H1 (cell line): Measurements from ENCODE around the gene BNC2. TPM values are rescaled to one million over a fixed set of nuclear protein-coding genes. Genes with fewer than 3 reads are reported as not detected.

Experiments used
- CTCF ChIA-PET: fragments of 300-600 bp; sonication (Branson Sonifier 250); formaldehyde crosslinking; loops from one replicate; lab custom pipeline; 2021; ENCODE audit not compliant: partially characterized antibody; lab: Charles Lee
- POLR2A ChIA-PET: fragments of 300-600 bp; sonication (Branson Sonifier 250); formaldehyde crosslinking; loops from one replicate; lab custom pipeline; 2021; ENCODE audit warnings: inconsistent platforms; ENCODE audit not compliant: partially characterized antibody; lab: Charles Lee
- DNase-seq, 2 experiments: peaks; one replicate each; pipeline versions ENCODE4 v3.0.0 to v3.0.0-alpha.2; 2010 to 2022; ENCODE audit warnings: low spot score in 2 of 2, low read depth in 1 of 2, mixed read lengths in 1 of 2
- FAIRE-seq: peaks from 2 replicates; lab custom pipeline; 2011; peaks lifted over from hg19 to GRCh38; lab: Jason Lieb, UNC
- H2AFZ ChIP-seq: 2 replicates; pipeline ENCODE4 v1.8.1; 2012; ENCODE audit warnings: low read length, inconsistent platforms
- H2AK5ac ChIP-seq: 2 replicates; pipeline ENCODE4 v1.6.1; 2013; ENCODE audit warnings: low read depth, low read length
- H2BK120ac ChIP-seq: replicated peaks from 2 replicates; pipeline ENCODE3; 2013; ENCODE audit warnings: low read depth, low read length, inconsistent platforms
- H2BK12ac ChIP-seq: 2 replicates; pipeline ENCODE4 v1.6.1; 2013; ENCODE audit warnings: low read depth, low read length
- H2BK15ac ChIP-seq: 2 replicates; pipeline ENCODE4 v1.6.1; 2013; ENCODE audit warnings: low read length
- H2BK20ac ChIP-seq: 2 replicates; pipeline ENCODE4 v1.6.1; 2013; ENCODE audit warnings: low read length
- H2BK5ac ChIP-seq: 2 replicates; pipeline ENCODE4 v1.6.1; 2013; ENCODE audit warnings: low read depth, low read length
- H3K14ac ChIP-seq: 2 replicates; pipeline ENCODE4 v1.6.1; 2013; ENCODE audit warnings: inconsistent platforms; ENCODE audit not compliant: insufficient read length
- H3K18ac ChIP-seq: 2 replicates; pipeline ENCODE4 v1.6.1; 2013; ENCODE audit warnings: low read length; ENCODE audit errors: extremely low read depth
- H3K23ac ChIP-seq: 2 replicates; pipeline ENCODE4 v1.6.1; 2013; ENCODE audit warnings: inconsistent platforms; ENCODE audit not compliant: insufficient read length
- H3K23me2 ChIP-seq: 2 replicates; pipeline ENCODE4 v1.6.1; 2013; ENCODE audit warnings: low read depth, low read length
- H3K27ac ChIP-seq: 2 replicates; pipeline ENCODE4 v1.6.1; 2011; ENCODE audit warnings: low read depth, low read length, inconsistent platforms
- H3K27me3 ChIP-seq, 4 experiments: replicated peaks in 1 of 4; 1 replicate in 1 of 4; 2 replicates in 3 of 4; pipeline versions ENCODE4 v1.6.1 to v1.8.1; 2011 to 2013; ENCODE audit warnings: low read length in 3 of 4, mild to moderate bottlenecking in 3 of 4, inconsistent platforms in 2 of 4, mixed read lengths in 2 of 4, moderate library complexity in 1 of 4; ENCODE audit not compliant: control insufficient read depth in 3 of 4, insufficient read depth in 3 of 4; ENCODE audit errors: extremely low read depth in 1 of 4
- H3K36me3 ChIP-seq, 4 experiments: 2 replicates each; pipeline versions ENCODE4 v1.6.1 to v1.8.1; 2011 to 2013; ENCODE audit warnings: mild to moderate bottlenecking in 4 of 4, low read length in 3 of 4, moderate library complexity in 2 of 4, control low read depth in 1 of 4, inconsistent platforms in 1 of 4; ENCODE audit not compliant: insufficient read depth in 4 of 4, control insufficient read depth in 2 of 4
- H3K4ac ChIP-seq: replicated peaks from 2 replicates; pipeline ENCODE3; 2013; ENCODE audit warnings: low read length, low read depth, mixed read lengths, inconsistent platforms; ENCODE audit not compliant: insufficient read length
- H3K4me1 ChIP-seq, 4 experiments: replicated peaks in 1 of 4; 1 replicate in 1 of 4; 2 replicates in 3 of 4; pipeline versions ENCODE4 v1.6.1 to v1.8.1; 2011 to 2013; ENCODE audit warnings: low read length in 3 of 4, inconsistent platforms in 2 of 4, mixed read lengths in 1 of 4; ENCODE audit not compliant: insufficient read depth in 4 of 4, control insufficient read depth in 3 of 4
- H3K4me2 ChIP-seq, 2 experiments: 2 replicates each; pipeline versions ENCODE4 v1.6.1 to v1.8.1; 2011 to 2013; ENCODE audit warnings: low read depth in 2 of 2, low read length in 2 of 2, control low read depth in 1 of 2, inconsistent platforms in 1 of 2, mild to moderate bottlenecking in 1 of 2; ENCODE audit not compliant: insufficient read depth in 1 of 2
- H3K4me3 ChIP-seq, 4 experiments: fragments of 200-600, 300-600 bp in 1 of 4; sonication (generic), shearing (Covaris generic), sonication (Bioruptor Twin) in 1 of 4; 2 replicates each; pipeline versions ENCODE4 v1.5.1 to v1.8.1; 2011 to 2016; ENCODE audit warnings: low read length in 4 of 4, low read depth in 3 of 4, control low read depth in 2 of 4, inconsistent platforms in 2 of 4, mild to moderate bottlenecking in 2 of 4, mixed read lengths in 1 of 4, moderate library complexity in 1 of 4; ENCODE audit not compliant: insufficient read depth in 2 of 4; ENCODE audit errors: extremely low read depth in 1 of 4
- H3K56ac ChIP-seq: replicated peaks from 2 replicates; pipeline ENCODE3; 2013; ENCODE audit warnings: low read depth, mild to moderate bottlenecking, mixed read lengths, low read length, inconsistent platforms; ENCODE audit not compliant: insufficient read length
- H3K79me1 ChIP-seq: 2 replicates; pipeline ENCODE4 v1.6.1; 2013; ENCODE audit warnings: low read depth, low read length, control low read depth
- H3K79me2 ChIP-seq, 2 experiments: 2 replicates each; pipeline versions ENCODE4 v1.6.1 to v1.8.1; 2012 to 2013; ENCODE audit warnings: low read length in 2 of 2, mild to moderate bottlenecking in 2 of 2, inconsistent platforms in 1 of 2; ENCODE audit not compliant: insufficient read depth in 2 of 2, control insufficient read depth in 1 of 2
- H3K9ac ChIP-seq, 4 experiments: replicated peaks in 1 of 4; 1 replicate in 1 of 4; 2 replicates in 3 of 4; pipeline versions ENCODE4 v1.6.1 to v1.8.1; 2011 to 2013; ENCODE audit warnings: low read depth in 3 of 4, low read length in 3 of 4, control low read depth in 2 of 4, mild to moderate bottlenecking in 2 of 4, moderate library complexity in 2 of 4, inconsistent platforms in 1 of 4; ENCODE audit errors: extremely low read depth in 1 of 4
- H3K9me3 ChIP-seq, 2 experiments: 2 replicates each; pipeline versions ENCODE4 v1.6.1 to v1.8.1; 2012 to 2013; ENCODE audit warnings: mild to moderate bottlenecking in 2 of 2, moderate library complexity in 2 of 2, control low read depth in 1 of 2, inconsistent platforms in 1 of 2, low read depth in 1 of 2, low read length in 1 of 2, mixed read lengths in 1 of 2; ENCODE audit not compliant: insufficient read depth in 2 of 2
- H4K20me1 ChIP-seq, 2 experiments: replicated peaks in 1 of 2; 2 replicates each; pipeline versions ENCODE3 to v1.8.1; 2011 to 2013; ENCODE audit warnings: inconsistent platforms in 2 of 2, low read length in 2 of 2, mild to moderate bottlenecking in 1 of 2; ENCODE audit not compliant: insufficient read depth in 2 of 2, control insufficient read depth in 1 of 2
- H4K5ac ChIP-seq: 2 replicates; pipeline ENCODE4 v1.6.1; 2013; ENCODE audit warnings: low read length, low read depth, mixed read lengths, inconsistent platforms; ENCODE audit not compliant: insufficient read length
- H4K8ac ChIP-seq: 2 replicates; pipeline ENCODE4 v1.8.0; 2013; ENCODE audit warnings: mild to moderate bottlenecking, moderate library complexity, low read length, inconsistent platforms; ENCODE audit not compliant: insufficient read depth; ENCODE audit errors: extremely low read depth
- H4K91ac ChIP-seq: replicated peaks from 2 replicates; pipeline ENCODE3; 2013; ENCODE audit warnings: low read length, mixed read lengths, inconsistent platforms; ENCODE audit not compliant: insufficient read length
- BCL11A ChIP-seq, 2 experiments: IDR thresholded peaks; one replicate each; pipeline ENCODE4 v1.6.1; 2011; ENCODE audit warnings: low read depth in 2 of 2, low read length in 2 of 2, mild to moderate bottlenecking in 2 of 2
- CHD2 ChIP-seq: IDR thresholded peaks from 2 replicates; pipeline ENCODE4 v1.6.1; 2012; ENCODE audit warnings: low read length, improper control_type of control experiment
- EGR1 ChIP-seq: IDR thresholded peaks from 2 replicates; pipeline ENCODE4 v1.6.1; 2011; ENCODE audit warnings: low read depth, low read length, borderline replicate concordance
- FOSL1 ChIP-seq: IDR thresholded peaks from 2 replicates; pipeline ENCODE4 v1.6.1; 2011; ENCODE audit warnings: mild to moderate bottlenecking, low read depth, low read length, moderate library complexity; ENCODE audit not compliant: insufficient read depth
- HDAC2 ChIP-seq, 2 experiments: fragments of 300-600 bp in 1 of 2; sonication (generic) in 1 of 2; IDR thresholded peaks; 2 replicates each; pipeline ENCODE4 v1.6.1; 2011 to 2012; ENCODE audit warnings: low read depth in 2 of 2, low read length in 2 of 2, mild to moderate bottlenecking in 2 of 2, moderate library complexity in 2 of 2, borderline replicate concordance in 1 of 2, inconsistent platforms in 1 of 2
- JUN ChIP-seq: IDR thresholded peaks from 2 replicates; pipeline ENCODE4 v1.6.1; 2011; ENCODE audit warnings: low read depth, mild to moderate bottlenecking, improper control_type of control experiment, low read length
- RNF2 ChIP-seq: fragments of 200-900, 300-1000 bp; sonication (generic); IDR thresholded peaks from 2 replicates; pipeline ENCODE4 v1.7.1; 2016; ENCODE audit warnings: borderline replicate concordance, low read depth, mild to moderate bottlenecking, antibody characterized with exemption, low read length; ENCODE audit not compliant: poor library complexity, severe bottlenecking; ENCODE audit errors: missing control alignments
- TBP ChIP-seq: IDR thresholded peaks from 2 replicates; pipeline ENCODE4 v1.6.1; 2011; ENCODE audit warnings: low read depth, low read length, improper control_type of control experiment
- WGBS, 2 experiments: shearing (Covaris generic) in 1 of 2; methylation state at CpG; one replicate each; pipeline versions ENCODE4 v1.1.6 to v1.1.7; 2013 to 2015; ENCODE audit warnings: low lambda C conversion rate in 2 of 2, mixed read lengths in 2 of 2, inconsistent platforms in 1 of 2, low coverage in 1 of 2, missing lambda C conversion rate in 1 of 2; ENCODE audit not compliant: insufficient replicate concordance in 2 of 2, insufficient coverage in 1 of 2, insufficient read length in 1 of 2; ENCODE audit errors: extremely low coverage in 1 of 2, missing lambda C conversion rate in 1 of 2; 5-methylcytosine and 5-hydroxymethylcytosine counted together
- polyA plus RNA-seq, 7 experiments: library from polyadenylated mRNA; depleted of rRNA in 3 of 7; stranded (reverse) in 5 of 7; unstranded in 2 of 7; fragments of >200 nt in 5 of 7; fragments of 200-250 nt in 2 of 7; gene quantifications; 1 replicate in 5 of 7; 2 replicates in 1 of 7; 4 replicates in 1 of 7; pipeline versions ENCODE4 v1.2.1 to v1.2.3, GENCODE V29; 2011 to 2013; ENCODE audit warnings: missing spikeins in 2 of 7, mixed read lengths in 2 of 7
- total RNA-seq: library from RNA; stranded (reverse); fragmentation: NEBNext Ultra II Directional; extraction: Animal tissue kit (Norgen Biotek cat#: 25700); gene quantifications from 2 replicates; pipeline ENCODE4 v1.2.1, GENCODE V29; 2021

The BNC2 gene
- total and polyA plus RNA-seq, 2 of the 8 experiments (the other 6 are each of a cell fraction or from before 2014, with no cell fraction given): 16.0 to 26.8 TPM

DNA sequence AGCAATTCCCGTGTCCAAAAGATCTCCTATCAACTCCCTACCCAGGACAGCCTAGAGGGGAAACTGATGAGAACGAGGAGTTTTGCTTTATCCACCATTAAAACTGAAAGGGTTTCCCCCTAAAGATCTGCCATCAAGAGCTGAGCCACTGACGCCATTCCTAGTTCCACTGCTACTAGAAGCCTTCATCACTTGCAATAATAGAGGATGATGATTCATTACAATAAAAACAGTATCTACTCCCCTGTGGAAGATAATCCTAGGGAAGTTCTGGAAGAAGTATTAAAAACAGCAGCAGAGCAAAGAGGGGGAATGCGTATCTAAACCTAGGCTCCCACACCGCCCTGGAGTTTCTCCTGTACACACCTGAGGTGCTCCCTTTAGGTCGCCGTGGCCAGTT is 394.5 kb downstream of the BNC2 start:
- Histone ChIP-seq H4K5ac (no peak overlapping the region), H3K36me3 (no peaks in the 10 kb centered on the region; a peak in 2 of 8 replicates), H3K18ac (no peak overlapping the region), H4K91ac (no peak overlapping the region), H3K79me2 (no peaks in the 10 kb centered on the region), H4K8ac (no peak overlapping the region), H2BK20ac (no peak overlapping the region), H3K56ac (no peak overlapping the region), H3K23me2 (no peaks in the 10 kb centered on the region), H3K79me1 (no peaks in the 10 kb centered on the region), H3K4me1 (no peaks in the 10 kb centered on the region; a peak in 1 of 7 replicates), H2AK5ac (no peak overlapping the region), H3K9me3 (peaks cover 0 to 4% of the 10 kb centered on the region in 2 experiments; a peak in 2 of 4 replicates), H3K27me3 (no peaks in the 10 kb centered on the region), H3K4me3 (no peak overlapping the region), H2BK120ac (no peak overlapping the region), H3K27ac (no peak overlapping the region), H2BK15ac (no peak overlapping the region), H2BK12ac (no peak overlapping the region), H3K4me2 (no peak overlapping the region), H2BK5ac (no peak overlapping the region), H3K14ac (no peak overlapping the region), H3K23ac (no peak overlapping the region), H3K4ac (no peak overlapping the region), H3K9ac (no peak overlapping the region), H4K20me1 (no peaks in the 10 kb centered on the region), H2AFZ (no peak overlapping the region)
- no peak for DNase-seq
- no peak for FAIRE-seq
- ChIA-PET POLR2A (interaction anchor here (0.8 to 1.9 kb wide), 2 partner anchors 9 to 211 kb away, joined by 3 to 6 read pairs; no protein-coding TSS in a partner anchor), CTCF (interaction anchor here (0.7 to 1.2 kb wide), 3 partner anchors 14 to 990 kb away, joined by 3 read pairs; no protein-coding TSS in a partner anchor)
- 93% methylated on average over 7 of the region's 7 CpGs; no CpG with 5 or more reads in 1 of the 2 experiments for WGBS, 2 experiments
- TF ChIP-seq RNF2 (no peak), TBP (no peak), CHD2 (no peak), JUN (no peak), FOSL1 (no peak), EGR1 (no peak), BCL11A (IDR thresholded peaks at IDR 0.05; ENCODE audit: low read depth in 2 of 2, low read length in 2 of 2) (no peak), HDAC2 (IDR thresholded peaks at IDR 0.05; ENCODE audit: borderline replicate concordance in 1 of 2, low read depth in 2 of 2, low read length in 2 of 2) (no peak)
